ENCODE results near the gene HOXB3.

The HOXB3 gene

DNA sequence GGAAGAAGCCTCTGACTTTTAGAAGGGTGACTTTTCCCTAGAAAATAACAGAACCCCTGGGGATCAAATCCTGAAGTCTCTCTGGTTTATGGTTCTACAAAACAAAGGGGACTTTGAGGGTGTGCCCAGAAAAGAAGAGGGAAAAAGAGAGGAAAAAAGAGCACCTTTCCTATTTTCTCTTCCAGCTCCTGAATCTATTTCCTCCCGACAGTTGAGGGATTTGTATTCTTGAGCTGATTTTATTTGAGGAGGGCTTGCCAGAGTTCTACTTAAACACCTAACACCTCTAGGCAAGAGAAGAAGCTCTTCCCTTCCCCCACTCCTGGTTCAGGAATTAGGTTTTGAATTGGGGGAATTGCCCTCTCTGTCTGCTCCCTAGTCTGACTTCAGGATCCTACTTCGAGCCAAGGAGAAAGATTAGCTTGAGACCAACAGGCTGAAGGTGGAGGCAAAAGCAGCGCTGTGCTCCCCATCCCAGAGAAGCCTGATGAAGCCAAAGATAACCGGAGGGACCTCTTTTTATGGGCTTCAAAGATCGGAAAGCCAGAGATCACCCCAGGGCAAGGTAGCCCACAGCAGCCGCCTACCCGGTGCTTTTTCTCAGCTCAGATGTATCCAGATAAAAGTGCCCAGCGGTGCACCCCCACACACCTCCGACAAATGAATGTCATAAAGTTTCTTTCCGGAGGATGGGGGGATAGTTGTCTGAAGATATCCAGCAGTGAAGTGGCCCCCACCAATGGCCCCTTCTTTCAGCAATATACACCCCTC, 796 bp downstream of the HOXB3 start:
- no peak for DNase-seq (ENCODE audit: low read depth)
- H3K4me3 ChIP-seq (ENCODE audit: low read length), result no peak overlapping the region
- TF ChIP-seq, protein P1, sequence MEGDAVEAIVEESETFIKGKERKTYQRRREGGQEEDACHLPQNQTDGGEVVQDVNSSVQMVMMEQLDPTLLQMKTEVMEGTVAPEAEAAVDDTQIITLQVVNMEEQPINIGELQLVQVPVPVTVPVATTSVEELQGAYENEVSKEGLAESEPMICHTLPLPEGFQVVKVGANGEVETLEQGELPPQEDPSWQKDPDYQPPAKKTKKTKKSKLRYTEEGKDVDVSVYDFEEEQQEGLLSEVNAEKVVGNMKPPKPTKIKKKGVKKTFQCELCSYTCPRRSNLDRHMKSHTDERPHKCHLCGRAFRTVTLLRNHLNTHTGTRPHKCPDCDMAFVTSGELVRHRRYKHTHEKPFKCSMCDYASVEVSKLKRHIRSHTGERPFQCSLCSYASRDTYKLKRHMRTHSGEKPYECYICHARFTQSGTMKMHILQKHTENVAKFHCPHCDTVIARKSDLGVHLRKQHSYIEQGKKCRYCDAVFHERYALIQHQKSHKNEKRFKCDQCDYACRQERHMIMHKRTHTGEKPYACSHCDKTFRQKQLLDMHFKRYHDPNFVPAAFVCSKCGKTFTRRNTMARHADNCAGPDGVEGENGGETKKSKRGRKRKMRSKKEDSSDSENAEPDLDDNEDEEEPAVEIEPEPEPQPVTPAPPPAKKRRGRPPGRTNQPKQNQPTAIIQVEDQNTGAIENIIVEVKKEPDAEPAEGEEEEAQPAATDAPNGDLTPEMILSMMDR (conservative IDR thresholded peaks at IDR 0.05; ENCODE audit: low read depth, low read length), result no peak

DNA sequence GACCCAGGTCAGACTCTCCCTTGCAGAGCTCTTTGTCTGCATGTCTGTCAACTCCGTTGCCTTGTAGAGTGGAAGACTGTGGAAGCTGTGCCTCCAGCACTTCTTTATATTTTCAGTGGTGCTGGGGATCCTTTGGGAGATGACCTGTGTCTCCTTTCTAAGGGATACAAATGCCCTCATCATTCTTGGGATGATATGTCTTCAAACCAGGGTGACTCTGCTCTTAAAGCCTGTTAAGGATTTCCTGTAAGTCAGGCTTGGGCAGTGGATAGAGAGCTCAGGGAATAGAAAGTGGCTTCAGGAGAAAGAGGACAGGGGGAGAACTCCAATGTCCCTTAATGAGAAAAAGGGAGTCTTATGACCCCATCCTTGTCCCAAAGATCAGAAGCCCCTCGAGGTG, 1.5 kb downstream of the HOXB3 start:
- TF ChIP-seq, protein P1 (conservative IDR thresholded peaks at IDR 0.05; ENCODE audit: low read depth, low read length), result no peak
- DNase-seq (ENCODE audit: low read depth), result no peak
- no peak overlapping the region for H3K4me3 ChIP-seq (ENCODE audit: low read length)

DNA sequence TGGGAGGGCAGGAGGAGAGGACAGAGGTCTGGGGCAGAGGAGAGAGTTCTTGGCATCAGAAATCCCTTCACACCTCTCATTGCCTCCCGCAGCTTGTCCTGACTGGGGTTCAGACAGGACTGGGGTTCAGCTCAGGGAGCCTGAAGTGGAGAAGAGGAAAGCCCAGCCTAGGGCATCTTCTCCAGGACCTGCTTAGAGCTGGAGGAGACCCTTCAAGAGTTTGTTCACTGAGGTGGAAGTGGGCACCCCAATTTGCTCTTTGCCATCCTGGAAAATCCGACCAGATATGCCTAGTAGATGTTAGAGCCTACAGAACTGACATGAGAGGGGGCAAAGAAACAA, 2.0 kb downstream of the HOXB3 start:
- no peak for DNase-seq (ENCODE audit: low read depth)
- TF ChIP-seq, protein P1 (conservative IDR thresholded peaks at IDR 0.05; ENCODE audit: low read depth, low read length), result no peak
- H3K4me3 ChIP-seq (ENCODE audit: low read length), result no peak overlapping the region

DNA sequence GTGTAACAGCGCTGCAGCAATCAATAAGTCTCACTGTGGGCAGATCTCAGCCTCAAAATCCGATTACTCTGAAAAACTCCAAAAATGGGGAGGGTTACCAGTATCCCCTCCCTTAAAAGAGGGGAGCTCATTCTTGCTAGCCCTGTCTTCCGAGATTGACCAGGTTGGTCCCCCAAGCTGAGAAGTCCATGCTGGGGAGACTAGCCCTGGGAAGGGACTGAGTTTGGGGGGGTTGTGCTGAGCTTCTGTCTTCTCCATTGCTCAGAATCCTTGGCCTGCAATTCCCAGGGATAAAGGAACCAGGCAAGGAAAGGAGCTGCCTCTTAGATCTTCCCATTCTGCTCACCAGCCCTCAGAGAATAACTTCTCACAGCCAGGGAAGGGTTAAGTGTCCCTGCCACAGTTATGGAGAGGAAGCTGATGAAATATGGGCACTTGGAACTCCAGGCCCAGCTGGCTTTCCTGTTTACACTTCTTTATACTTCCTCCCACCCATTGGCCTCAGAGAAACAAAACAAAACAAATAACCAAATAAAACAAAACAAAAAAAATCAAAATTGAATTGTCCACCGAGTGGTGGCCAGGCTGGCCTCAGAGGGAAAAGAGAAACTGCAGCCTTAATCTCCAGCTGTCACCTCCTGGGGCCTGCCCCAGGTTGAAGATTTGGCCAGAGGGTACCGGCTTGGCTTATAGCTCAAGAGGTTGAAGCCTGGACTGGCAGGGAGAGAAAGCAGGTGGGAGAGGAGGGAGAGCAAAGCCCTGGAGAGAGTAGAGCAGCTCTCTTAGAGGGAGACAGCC, 2.6 kb downstream of the HOXB3 start:
- no peak overlapping the region for H3K4me3 ChIP-seq (ENCODE audit: low read length)
- TF ChIP-seq, protein P1 (conservative IDR thresholded peaks at IDR 0.05; ENCODE audit: low read depth, low read length), result no peak
- DNase-seq (ENCODE audit: low read depth), result no peak

DNA sequence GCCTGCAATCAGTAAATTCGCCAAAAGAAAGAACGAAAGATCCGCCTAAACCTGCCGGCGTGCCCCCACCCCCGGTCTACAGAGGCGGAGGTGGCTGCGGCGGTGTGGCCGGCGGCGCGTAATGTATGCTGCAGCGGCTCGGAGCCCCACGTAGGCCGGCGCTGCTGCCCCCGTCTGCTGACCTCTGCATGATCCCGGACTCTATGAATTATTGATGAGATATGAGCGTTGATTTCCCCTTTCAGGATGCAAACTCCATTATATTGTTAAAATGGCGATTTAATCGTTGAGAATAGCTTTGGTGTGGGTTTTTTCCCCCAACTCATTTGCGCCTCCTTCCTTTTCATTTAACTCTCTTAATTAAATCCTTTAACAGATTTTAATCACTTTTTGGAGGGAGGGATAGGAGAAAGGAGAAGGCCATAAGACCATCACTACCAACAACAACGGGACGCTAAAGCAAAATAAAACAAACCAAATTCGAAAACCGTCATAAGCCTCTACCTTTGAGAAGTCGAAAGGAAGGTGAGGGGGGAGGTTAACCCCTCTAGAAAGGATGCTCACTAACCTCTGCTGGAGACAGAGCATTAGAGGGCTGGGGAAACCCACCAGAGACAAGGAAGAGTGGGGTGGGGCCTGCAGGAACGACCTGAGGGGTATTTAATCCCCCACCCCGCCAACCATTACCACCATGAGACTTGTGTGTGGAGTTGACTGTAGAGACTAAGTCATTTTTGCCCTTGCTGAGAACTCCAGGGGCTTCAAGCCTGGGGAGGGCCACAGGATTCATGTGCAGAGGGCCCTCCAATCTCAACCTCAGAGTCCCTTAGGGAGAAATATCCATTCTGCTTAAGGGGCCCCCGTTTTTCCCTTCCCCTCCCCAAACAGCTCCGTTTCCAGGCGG, 3.4 kb downstream of the HOXB3 start:
- DNase-seq (ENCODE audit: low read depth), result no peak
- TF ChIP-seq, protein P1 (conservative IDR thresholded peaks at IDR 0.05; ENCODE audit: low read depth, low read length), result no peak
- no peak overlapping the region for H3K4me3 ChIP-seq (ENCODE audit: low read length)

DNA sequence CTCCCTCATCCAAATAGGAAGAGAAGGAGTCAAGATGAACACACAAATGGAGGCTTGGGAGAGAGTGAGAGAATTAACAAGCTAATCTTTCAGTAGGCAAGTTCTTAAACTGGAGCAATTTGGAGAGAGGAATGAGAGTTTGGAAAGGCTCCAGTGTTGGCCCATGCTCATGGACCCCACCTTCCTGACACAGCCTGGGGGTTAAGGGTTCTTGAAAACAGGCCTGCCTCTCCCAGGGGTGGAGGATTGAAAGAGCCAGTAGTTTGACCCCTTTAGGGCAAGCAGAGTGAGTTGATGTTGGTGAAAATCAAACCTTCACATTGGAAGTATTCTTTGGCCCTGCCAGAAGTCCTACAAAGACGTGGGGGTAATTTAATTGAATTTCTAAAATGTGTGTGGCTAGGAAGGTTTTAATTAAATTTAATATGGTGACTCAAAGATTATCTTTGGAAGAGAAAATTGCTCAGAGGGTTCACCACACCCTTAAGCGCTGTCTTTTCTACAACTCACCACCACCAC, 5.8 kb downstream of the HOXB3 start:
- DNase-seq (ENCODE audit: low read depth), result no peak
- TF ChIP-seq, protein P1 (conservative IDR thresholded peaks at IDR 0.05; ENCODE audit: low read depth, low read length), result no peak
- no peak overlapping the region for H3K4me3 ChIP-seq (ENCODE audit: low read length)
